ENCODE data around the gene PLEK.

DNA sequence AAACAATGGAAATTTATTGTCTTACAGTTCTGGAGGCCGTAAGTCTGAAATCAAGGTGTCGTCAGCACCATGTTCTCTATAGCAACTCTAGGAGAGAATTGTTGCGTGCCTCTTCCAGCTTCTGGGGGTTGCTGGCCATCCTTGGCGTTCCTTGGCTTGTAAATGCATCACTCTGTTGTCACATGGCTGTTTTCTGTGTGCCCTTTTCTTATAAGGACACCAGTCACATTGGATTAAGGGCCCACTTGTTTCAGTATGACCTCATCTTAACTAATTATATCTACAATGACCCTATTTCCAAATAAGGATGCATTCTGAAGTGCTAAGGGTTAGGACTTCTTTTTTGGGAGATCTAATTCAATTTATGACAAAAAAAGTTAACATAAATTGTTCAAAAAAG is 1.4 kb upstream of the PLEK start:
- TF ChIP-seq, protein P1, sequence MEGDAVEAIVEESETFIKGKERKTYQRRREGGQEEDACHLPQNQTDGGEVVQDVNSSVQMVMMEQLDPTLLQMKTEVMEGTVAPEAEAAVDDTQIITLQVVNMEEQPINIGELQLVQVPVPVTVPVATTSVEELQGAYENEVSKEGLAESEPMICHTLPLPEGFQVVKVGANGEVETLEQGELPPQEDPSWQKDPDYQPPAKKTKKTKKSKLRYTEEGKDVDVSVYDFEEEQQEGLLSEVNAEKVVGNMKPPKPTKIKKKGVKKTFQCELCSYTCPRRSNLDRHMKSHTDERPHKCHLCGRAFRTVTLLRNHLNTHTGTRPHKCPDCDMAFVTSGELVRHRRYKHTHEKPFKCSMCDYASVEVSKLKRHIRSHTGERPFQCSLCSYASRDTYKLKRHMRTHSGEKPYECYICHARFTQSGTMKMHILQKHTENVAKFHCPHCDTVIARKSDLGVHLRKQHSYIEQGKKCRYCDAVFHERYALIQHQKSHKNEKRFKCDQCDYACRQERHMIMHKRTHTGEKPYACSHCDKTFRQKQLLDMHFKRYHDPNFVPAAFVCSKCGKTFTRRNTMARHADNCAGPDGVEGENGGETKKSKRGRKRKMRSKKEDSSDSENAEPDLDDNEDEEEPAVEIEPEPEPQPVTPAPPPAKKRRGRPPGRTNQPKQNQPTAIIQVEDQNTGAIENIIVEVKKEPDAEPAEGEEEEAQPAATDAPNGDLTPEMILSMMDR (IDR thresholded peaks at IDR 0.05): no peak
- TF ChIP-seq POLR2A (IDR thresholded peaks at IDR 0.05): no peak
- no peak for TF ChIP-seq POLR2AphosphoS5 (IDR thresholded peaks at IDR 0.05; ENCODE audit: insufficient read depth in 1 of 2, low read depth in 1 of 2)

Data from vagina (tissue), 2 donors.